HEK293T (cell line): ENCODE results near the gene POM121L2.

Experiments
- ARNT ChIP-seq: fragments of 450-650 bp; IDR thresholded peaks from 2 replicates; pipeline ENCODE4 v1.6.1; 2017; ENCODE audit warnings: mild to moderate bottlenecking
- BHLHE40 ChIP-seq: fragments of 450-650 bp; IDR thresholded peaks from 2 replicates; pipeline ENCODE4 v1.6.1; 2016; ENCODE audit warnings: mild to moderate bottlenecking, moderate library complexity, borderline replicate concordance
- CTBP1 ChIP-seq: fragments of 450-650 bp; IDR thresholded peaks from 2 replicates; pipeline ENCODE4 v1.6.1; 2016; ENCODE audit warnings: borderline replicate concordance
- ELF4 ChIP-seq: fragments of 450-650 bp; IDR thresholded peaks from 2 replicates; pipeline ENCODE4 v1.6.1; 2017; ENCODE audit warnings: antibody characterized with exemption
- FOXA1 ChIP-seq: fragments of 450-650 bp; IDR thresholded peaks from 2 replicates; pipeline ENCODE4 v1.6.1; 2016; ENCODE audit warnings: mild to moderate bottlenecking
- FOXK2 ChIP-seq: fragments of 450-650 bp; IDR thresholded peaks from 2 replicates; pipeline ENCODE4 v1.6.1; 2016; ENCODE audit warnings: mild to moderate bottlenecking
- FOXM1 ChIP-seq: fragments of 450-650 bp; IDR thresholded peaks from 2 replicates; pipeline ENCODE4 v1.6.1; 2017; ENCODE audit warnings: mild to moderate bottlenecking, borderline replicate concordance
- HDGF ChIP-seq: fragments of 450-650 bp; IDR thresholded peaks from 2 replicates; pipeline ENCODE4 v1.6.1; 2017; ENCODE audit warnings: antibody characterized with exemption, borderline replicate concordance
- NFRKB ChIP-seq: fragments of 450-650 bp; IDR thresholded peaks from 2 replicates; pipeline ENCODE4 v1.6.1; 2016; ENCODE audit warnings: mild to moderate bottlenecking, moderate library complexity
- PKNOX1 ChIP-seq: fragments of 450-650 bp; IDR thresholded peaks from 2 replicates; pipeline ENCODE4 v1.6.1; 2016
- SP1 ChIP-seq: fragments of 450-650 bp; IDR thresholded peaks from 2 replicates; pipeline ENCODE4 v1.6.1; 2017
- TARDBP ChIP-seq: fragments of 450-650 bp; IDR thresholded peaks from 2 replicates; pipeline ENCODE4 v1.6.1; 2016

- TF ChIP-seq TARDBP (no peak), BHLHE40 (no peak), FOXM1 (no peak), FOXK2 (no peak), FOXA1 (no peak), SP1 (no peak), ELF4 (no peak), HDGF (no peak), NFRKB (no peak), CTBP1 (no peak), PKNOX1 (0 out of 2 replicates have a peak, but pooled peaks have one; percentile 19), ARNT (no peak)
Observed at GRCh38 chr6:27296106-27296783, 15.8 kb downstream of the POM121L2 start.
